HG02870 (cell line): ENCODE data around the gene TEKT3.

Experiments
- ATAC-seq: cut with Tn5 transposase; IDR thresholded peaks from one replicate; pipeline ENCODE4 v1.9.1; 2021; ENCODE audit warnings: mild to moderate bottlenecking, moderate library complexity; ENCODE audit not compliant: unreplicated experiment

The TEKT3 gene

GRCh38 chr17:15350777-15351477, 9.5 kb upstream of the TEKT3 start:
- no peak for ATAC-seq

DNA sequence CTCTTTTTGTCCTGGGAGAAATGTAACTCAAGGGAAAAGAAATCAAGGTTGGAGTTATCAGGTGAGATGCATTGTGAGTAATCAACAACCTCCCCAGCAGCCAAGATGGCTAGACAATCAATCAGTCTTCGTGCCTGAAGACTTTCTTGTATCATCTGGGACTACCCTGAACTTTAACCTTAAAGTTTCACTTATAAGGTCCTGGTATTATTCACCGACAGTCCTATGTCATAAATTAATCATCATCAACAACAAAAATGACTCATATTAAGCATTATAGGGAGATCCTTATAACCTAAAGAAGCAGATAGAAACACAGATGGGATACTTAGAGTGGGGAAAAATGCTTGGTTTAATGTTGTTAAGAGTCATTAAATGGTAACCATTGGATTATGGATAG, 7.7 kb upstream of the TEKT3 start:
- no peak for ATAC-seq

DNA sequence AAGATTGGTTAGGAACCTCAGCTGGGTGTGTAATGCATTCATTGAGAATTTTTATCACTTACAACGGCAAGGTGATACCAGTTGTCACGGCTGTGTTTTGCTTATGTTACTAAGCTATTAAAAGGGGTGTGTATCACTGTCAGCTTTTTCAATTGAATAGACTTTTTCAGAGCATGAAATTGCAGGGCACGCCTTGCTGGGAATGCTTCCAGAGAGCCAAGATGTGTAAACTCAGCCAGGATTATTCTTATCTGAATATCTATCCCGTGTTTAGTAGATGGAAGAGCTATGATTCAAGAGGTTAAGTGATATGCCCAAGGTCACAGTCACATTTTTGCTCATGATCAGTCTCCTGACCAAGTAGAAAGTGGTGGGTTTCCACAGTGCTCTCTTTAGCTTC, 6.6 kb upstream of the TEKT3 start:
- no peak for ATAC-seq

DNA sequence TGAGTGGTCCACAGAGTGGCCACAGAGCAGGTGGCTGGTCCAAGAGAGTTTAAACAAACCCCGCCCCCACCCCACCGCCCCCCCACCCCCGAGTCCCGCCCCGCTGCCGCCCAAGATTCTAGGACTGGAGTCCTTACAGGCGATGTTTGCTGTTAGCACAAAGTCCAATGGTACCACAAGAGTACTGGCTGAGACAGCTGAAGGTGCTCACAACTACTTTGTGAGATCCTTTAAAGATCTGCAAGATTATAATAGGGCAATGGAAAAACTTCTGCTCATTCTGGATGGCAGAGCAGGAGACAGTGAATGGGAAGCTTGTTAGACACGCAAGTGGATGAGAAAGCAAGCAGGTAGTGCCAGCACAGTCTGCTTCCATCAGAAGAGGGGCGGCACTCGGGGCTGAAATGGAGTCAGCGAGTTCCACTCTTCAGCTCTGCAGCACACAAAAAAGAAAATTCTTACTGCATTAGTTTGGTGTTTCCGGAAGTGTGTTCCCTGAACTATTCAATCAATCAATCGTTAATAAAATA, 4.7 kb upstream of the TEKT3 start:
- ATAC-seq, result no peak

DNA sequence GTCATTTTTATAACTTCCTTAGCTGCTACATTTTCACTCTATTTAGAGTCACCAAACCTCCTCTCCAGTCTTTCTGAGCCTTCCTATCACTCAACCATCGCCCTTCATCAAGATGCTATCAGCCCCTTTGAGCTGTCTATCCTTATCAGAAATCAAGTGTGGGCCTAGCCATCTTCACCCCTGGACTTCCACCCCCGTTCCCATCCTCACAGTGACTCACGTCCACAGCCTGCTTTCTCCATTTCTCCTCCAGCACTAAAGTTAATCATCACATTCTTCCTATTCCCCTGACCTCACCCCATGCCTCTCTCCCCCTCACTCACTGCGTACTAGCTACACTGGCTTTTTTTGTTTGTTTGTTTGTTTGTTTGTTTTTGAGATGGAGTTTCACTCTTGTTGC, 2.4 kb upstream of the TEKT3 start:
- ATAC-seq, result no peak

DNA sequence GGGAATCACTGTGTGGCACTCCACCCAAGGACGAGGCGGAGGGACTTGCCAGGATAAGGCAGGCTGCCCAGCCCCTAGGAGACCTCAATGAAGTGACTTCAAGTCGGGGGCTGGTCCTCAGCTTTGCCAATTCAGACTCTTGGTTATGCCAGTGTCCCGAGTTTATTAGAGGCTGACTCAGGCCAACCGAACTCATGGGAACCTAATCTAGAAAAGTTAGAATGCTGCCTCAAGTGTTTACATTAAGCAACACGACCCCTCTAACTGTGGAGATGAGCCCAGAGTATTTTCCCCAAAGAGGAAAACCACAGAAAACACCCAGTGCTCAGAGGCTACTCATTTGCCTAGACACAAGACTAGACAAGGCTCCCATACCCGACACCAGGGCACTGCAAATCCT, 1.1 kb upstream of the TEKT3 start:
- ATAC-seq, result no peak

GRCh38 chr17:15341966-15342365, 569 bp upstream of the TEKT3 start:
- ATAC-seq, result no peak

DNA sequence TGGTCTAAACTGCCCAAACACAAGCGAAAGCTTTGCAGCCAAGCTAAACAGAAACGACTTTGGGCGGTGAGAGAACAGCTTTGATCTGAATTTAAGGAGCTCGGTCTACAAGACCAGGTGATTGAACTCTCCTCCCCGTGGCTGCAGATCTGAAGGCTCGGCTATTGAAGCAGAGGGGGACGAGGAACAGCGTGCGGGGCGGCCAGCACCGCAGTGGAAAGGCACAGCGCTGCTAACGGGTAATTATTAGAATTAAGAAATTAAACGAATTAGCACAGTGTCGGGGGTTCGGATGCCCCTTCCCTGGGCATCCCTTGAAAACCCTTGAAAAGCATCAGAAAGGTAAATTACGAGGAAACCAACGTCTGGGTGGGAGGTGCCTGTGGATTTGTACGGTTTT, 431 bp downstream of the TEKT3 start:
- ATAC-seq, result no peak

DNA sequence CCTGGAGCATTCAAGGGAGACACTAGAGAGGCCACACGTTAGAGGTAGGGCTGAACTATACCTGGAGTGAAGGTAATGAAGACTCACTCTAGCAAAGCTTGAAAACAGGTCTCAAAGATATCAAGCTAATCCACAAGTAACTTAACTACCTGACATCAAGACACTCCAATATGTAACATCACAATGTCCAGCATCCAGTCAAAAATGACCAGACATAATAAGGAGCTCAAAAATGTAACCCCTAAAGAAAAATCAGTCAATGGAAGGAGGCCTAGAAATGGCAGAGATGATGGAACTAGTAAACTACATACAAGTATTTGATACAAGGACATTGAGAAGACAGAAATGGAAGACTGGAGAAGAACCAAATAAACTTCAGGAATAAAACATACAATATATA, 6.0 kb downstream of the TEKT3 start:
- ATAC-seq, result no peak

- ATAC-seq, result no peak
Measured at GRCh38 chr17:15334266-15334665, 7.1 kb downstream of the TEKT3 start.

DNA sequence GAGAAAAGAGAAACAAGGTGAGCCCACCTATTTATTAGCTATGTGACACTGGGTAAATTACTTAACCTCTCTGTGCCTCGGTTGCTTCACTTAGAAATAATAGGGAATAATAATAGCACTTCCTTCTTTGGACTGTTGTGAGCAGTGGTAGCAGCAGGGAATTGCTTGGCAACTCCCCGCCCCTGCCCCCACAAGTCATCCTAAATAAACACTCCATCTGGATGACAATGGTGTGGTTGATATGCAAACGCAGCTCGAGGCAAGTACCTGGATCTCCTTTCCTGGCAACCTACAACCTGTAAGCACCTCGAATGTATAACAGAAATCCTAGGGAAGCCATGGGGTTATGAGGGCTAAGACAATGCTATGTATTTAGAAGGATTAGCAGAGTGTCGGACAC, 9.1 kb downstream of the TEKT3 start:
- ATAC-seq, result no peak

GRCh38 chr17:15323131-15323530, 18.3 kb downstream of the TEKT3 start:
- no peak for ATAC-seq

DNA sequence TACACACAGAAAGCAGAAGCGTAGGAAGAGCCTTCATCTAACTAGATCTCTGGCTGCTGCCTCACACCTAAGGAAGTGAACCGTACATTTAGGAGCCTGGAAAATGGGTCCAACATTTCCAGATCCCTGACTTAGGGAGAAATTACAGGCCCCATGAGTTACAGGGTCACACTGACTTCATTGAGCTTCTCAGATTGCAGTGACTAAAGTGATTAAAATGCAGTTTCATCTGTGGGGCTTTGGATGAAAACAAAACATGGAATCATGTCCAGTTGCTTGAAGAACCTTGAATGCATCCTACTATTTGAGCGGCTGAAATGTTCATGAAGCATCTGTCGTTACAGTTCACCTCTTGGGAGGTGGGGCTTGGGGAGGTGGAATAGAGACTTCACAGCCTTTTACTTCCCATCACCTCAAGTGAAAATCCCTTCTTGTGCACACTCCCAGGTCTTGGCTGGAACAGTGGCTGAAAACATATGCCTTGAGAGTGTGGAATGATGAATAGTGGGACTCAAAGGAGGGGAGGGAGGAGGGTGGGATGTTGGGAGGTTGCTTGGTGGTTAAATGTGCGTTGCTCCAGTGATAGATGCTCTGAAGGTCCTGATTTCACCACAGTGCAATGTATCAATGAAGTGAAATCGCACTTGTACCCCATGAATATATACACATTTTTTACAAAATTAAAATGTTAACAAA, 19.7 kb downstream of the TEKT3 start:
- no peak for ATAC-seq

DNA sequence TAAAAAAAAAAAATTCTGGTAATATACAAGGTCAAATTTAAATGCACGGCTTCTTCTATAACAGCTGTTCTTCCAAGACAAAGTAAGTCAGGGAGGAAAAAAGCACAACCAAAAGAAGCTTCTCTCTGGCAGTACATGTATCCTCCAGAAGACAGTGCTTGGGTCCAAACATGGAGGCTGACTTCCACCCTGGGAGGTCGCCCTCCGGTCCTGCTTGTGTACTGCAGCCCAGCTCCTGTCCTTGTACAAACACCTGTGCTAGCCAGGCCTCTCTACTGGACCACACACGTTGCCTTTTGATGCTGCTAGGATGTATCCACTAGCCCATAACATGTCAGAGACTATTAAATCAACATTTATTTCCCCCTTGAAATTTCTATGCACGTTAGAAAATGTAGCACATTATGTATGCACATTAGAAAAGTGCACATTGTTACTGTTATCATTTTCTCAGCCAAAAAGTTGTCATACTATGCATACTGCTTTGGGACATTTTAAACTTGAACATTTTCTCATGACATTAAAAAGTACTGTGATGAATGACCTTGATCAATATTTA, 21.9 kb downstream of the TEKT3 start:
- ATAC-seq, result no peak

DNA sequence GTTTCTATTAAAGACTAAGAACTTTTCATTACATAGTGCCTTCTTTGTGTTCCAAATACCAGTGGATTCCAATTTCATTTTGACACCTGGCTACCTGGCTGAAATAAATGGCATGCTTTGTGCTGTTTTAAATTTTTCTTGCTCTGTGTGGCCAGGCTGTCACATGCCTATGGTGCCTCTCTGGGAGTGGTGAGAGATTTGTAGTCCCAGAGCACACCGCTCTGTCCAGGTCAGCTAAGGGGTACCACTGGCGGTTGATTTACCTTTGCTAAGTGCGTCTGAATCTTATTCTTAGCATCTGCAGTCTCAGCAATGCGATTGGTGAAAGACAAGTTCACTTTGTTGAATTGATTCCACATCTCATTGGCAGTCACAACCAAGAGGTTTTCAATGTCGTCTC, 29.4 kb downstream of the TEKT3 start:
- no peak for ATAC-seq

GRCh38 chr17:15309793-15310192, 31.6 kb downstream of the TEKT3 start:
- ATAC-seq, result no peak

GRCh38 chr17:15309236-15309635, 32.2 kb downstream of the TEKT3 start:
- ATAC-seq, result no peak

DNA sequence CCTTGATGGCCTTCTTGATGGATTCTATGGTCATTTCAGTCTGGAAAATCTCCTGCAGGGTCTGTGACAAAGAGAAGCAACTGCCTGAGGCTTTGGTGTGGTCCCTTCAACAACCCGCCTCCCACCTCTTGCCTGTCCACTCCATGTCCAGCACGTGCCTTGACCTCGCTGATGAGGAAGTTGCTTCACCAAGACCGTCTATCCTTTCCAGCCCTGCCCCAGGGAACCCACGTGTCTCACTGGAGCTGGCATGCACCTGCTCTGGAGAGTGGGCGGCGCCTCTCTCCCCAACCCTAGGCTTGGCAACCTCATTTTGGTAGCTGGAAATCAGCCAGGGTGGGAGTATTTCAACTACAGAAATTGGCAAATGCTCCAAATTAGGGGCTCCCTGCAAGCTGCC, 32.6 kb downstream of the TEKT3 start:
- ATAC-seq, result no peak

- no peak for ATAC-seq
Measured at GRCh38 chr17:15307710-15308111, 33.7 kb downstream of the TEKT3 start.

DNA sequence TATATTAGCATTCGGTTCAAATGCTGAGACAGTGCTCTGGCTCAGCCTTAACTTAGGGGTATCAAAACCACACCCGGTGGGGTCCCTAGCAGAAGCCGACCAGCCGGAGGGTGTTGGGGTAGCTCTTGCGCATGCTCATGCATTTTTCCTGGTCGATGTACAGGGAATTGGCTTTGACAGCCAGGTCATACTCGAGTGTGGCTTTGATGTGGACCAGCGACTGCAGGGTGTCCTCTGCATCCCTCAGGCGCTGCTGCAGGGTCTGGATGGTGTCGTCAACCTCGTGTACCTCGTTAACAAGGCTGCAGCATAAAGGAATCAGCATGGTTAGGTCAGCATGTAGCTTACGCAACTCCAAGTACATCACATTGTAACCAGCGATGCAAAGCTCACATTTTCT, 37.5 kb downstream of the TEKT3 start:
- no peak for ATAC-seq

GRCh38 chr17:15303268-15303667, 38.1 kb downstream of the TEKT3 start:
- ATAC-seq, result no peak

DNA sequence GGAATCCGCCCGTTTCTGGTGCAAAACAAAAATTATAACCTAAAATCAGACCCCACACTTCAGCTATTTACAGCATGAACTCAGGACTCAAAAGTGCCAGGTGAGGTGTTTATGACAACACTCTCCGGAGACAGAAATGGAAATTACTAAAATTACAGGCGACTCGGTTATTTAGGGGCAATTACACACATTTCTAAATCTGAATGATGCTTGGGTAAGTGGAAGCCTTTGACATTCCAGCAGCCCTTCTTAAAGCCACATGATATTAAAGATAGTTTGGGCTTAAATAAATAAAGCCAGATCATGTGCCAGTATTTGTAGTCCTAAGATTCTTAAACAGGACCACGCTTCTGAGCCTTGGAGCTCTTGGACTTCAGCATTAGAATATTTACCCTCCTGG, 39.6 kb downstream of the TEKT3 start:
- ATAC-seq, result no peak
